HepG2 (cell line): ENCODE results near the gene PAK2. TPM values are rescaled to one million over a fixed set of nuclear protein-coding genes. Genes with fewer than 3 reads are reported as not detected.
"Not testable (repeated sequence)": the region's sequence is repeated elsewhere in the genome, so short reads cannot be mapped to it uniquely, and the experiment has no call there.

Experiments
- ATF4 ChIP-seq, 2 experiments: fragments of 450-650 bp in 1 of 2; sonication (generic) in 1 of 2; formaldehyde crosslinking; IDR thresholded peaks; 2 replicates each; pipeline versions ENCODE4 v1.5.0 to v1.8.0; 2020 to 2022; ENCODE audit warnings: mild to moderate bottlenecking in 1 of 2, missing genetic modification reagents in 1 of 2
- CEBPB ChIP-seq: IDR thresholded peaks from 2 replicates; pipeline ENCODE4 v1.6.1; 2011; ENCODE audit warnings: low read depth, low read length, improper control_type of control experiment, borderline replicate concordance
- ESRRA ChIP-seq: sonication (generic); formaldehyde crosslinking; IDR thresholded peaks from 2 replicates; pipeline ENCODE4 v1.5.1; 2020; ENCODE audit warnings: mild to moderate bottlenecking, low read depth, missing genetic modification reagents
- GATAD1 ChIP-seq: IDR thresholded peaks from 2 replicates; pipeline ENCODE4 v1.6.1; 2016; ENCODE audit warnings: missing genetic modification reagents, missing compliant biosample characterization
- HDAC2 ChIP-seq: sonication (generic); formaldehyde crosslinking; IDR thresholded peaks from 2 replicates; pipeline ENCODE4 v1.4.0; 2020; ENCODE audit warnings: missing genetic modification reagents
- HNF4A ChIP-seq: sonication (generic); formaldehyde crosslinking; IDR thresholded peaks from 2 replicates; pipeline ENCODE4 v1.4.0; 2020; ENCODE audit warnings: missing genetic modification reagents
- HOMEZ ChIP-seq: IDR thresholded peaks from 2 replicates; pipeline ENCODE4 v1.6.1; 2016; ENCODE audit warnings: low read depth
- MED1 ChIP-seq: sonication (generic); formaldehyde crosslinking; IDR thresholded peaks from 2 replicates; pipeline ENCODE4 v1.4.0; 2020; ENCODE audit warnings: missing genetic modification reagents
- MNT ChIP-seq: fragments of 450-650 bp; IDR thresholded peaks from 2 replicates; pipeline ENCODE4 v1.6.1; 2016
- MYC ChIP-seq: sonication (generic); formaldehyde crosslinking; IDR thresholded peaks from 2 replicates; pipeline ENCODE4 v1.9.0; 2021; ENCODE audit warnings: missing genetic modification reagents, borderline replicate concordance
- REPIN1 ChIP-seq: sonication (generic); formaldehyde crosslinking; IDR thresholded peaks from 2 replicates; pipeline ENCODE4 v1.8.0; 2022; ENCODE audit warnings: missing genetic modification reagents, low read depth, mild to moderate bottlenecking, borderline replicate concordance
- SAP130 ChIP-seq: IDR thresholded peaks from 2 replicates; pipeline ENCODE4 v1.6.1; 2016; ENCODE audit warnings: low read depth
- SMC3 ChIP-seq: IDR thresholded peaks from 2 replicates; pipeline ENCODE4 v1.6.1; 2011; ENCODE audit warnings: low read length, improper control_type of control experiment
- TBL1XR1 ChIP-seq: fragments of 150-350 bp; IDR thresholded peaks from 2 replicates; pipeline ENCODE4 v1.6.1; 2014; ENCODE audit warnings: borderline replicate concordance, low read length; ENCODE audit not compliant: partially characterized antibody
- THAP11 ChIP-seq: IDR thresholded peaks from 2 replicates; pipeline ENCODE4 v1.6.1; 2016; ENCODE audit warnings: missing biosample characterization, missing genetic modification reagents
- ZNF20 ChIP-seq: sonication (generic); formaldehyde crosslinking; IDR thresholded peaks from 2 replicates; pipeline ENCODE4 v1.4.0; 2020; ENCODE audit warnings: mild to moderate bottlenecking, moderate library complexity, missing genetic modification reagents
- ZNF317 ChIP-seq: sonication (generic); formaldehyde crosslinking; IDR thresholded peaks from 2 replicates; pipeline ENCODE4 v1.5.0; 2020; ENCODE audit warnings: mild to moderate bottlenecking, missing genetic modification reagents
- ZNF614 ChIP-seq: IDR thresholded peaks from 2 replicates; pipeline ENCODE4 v1.6.1; 2018; ENCODE audit warnings: missing biosample characterization, missing genetic modification reagents, inconsistent platforms, borderline replicate concordance
- polyA plus RNA-seq, 8 experiments: library from polyadenylated mRNA; depleted of rRNA in 3 of 8; stranded (reverse) in 7 of 8; unstranded in 1 of 8; fragments of >200 nt; fragmentation: Illumina TruSeq in 4 of 8; extraction: Trizol in 4 of 8; gene quantifications; 2 replicates each; pipeline versions ENCODE4 v1.2.1 to v1.2.3, GENCODE V29; 2011 to 2016; ENCODE audit warnings: low read depth in 4 of 8, missing spikeins in 1 of 8, mixed read lengths in 1 of 8; ENCODE audit not compliant: insufficient read depth in 1 of 8
- total RNA-seq, 5 experiments: library from RNA; depleted of rRNA; stranded (reverse); fragments of >200 nt; fragmentation: Illumina TruSeq; extraction: Trizol; gene quantifications; 2 replicates each; pipeline ENCODE4 v1.2.3, GENCODE V29; 2016; ENCODE audit warnings: low read depth in 1 of 5
- TF ChIP-seq, protein P1 (sequence below): sonication (generic); formaldehyde crosslinking; IDR thresholded peaks from 2 replicates; pipeline ENCODE4 v1.8.1; 2023; ENCODE audit warnings: mild to moderate bottlenecking, moderate library complexity, missing genetic modification reagents
- TF ChIP-seq, protein P2 (sequence below): sonication (generic); formaldehyde crosslinking; IDR thresholded peaks from 2 replicates; pipeline ENCODE4 v1.4.0; 2020; ENCODE audit warnings: missing genetic modification reagents, mild to moderate bottlenecking, borderline replicate concordance
- TF ChIP-seq, protein P3 (sequence below), 2 experiments: sonication (generic) in 1 of 2; formaldehyde crosslinking in 1 of 2; IDR thresholded peaks; 2 replicates each; pipeline versions ENCODE4 v1.5.1 to v1.6.1; 2011 to 2020; ENCODE audit warnings: borderline replicate concordance in 1 of 2, low read depth in 1 of 2, low read length in 1 of 2, mild to moderate bottlenecking in 1 of 2, missing genetic modification reagents in 1 of 2, moderate library complexity in 1 of 2

PAK2 gene
- total and polyA plus RNA-seq, 2 of the 13 experiments (the other 11 are each of a cell fraction or from before 2014, with no cell fraction given): 23.0 to 24.7 TPM

GRCh38 chr3:196839351-196839750 lies 99.7 kb downstream of the PAK2 start (continued):
- TF ChIP-seq MED1 (CRISPR knock-in tag) (peak; percentile 72; the same call in 1 of the 2 replicates), THAP11 (CRISPR knock-in tag) (peak; percentile 45; the same call in 1 of the 2 replicates), SMC3 (peak; percentile 3; the same call in 1 of the 2 replicates), HDAC2 (CRISPR knock-in tag) (peak; percentile 70), MNT (0 out of 2 replicates have a peak, but pooled peaks have one; percentile 8), ATF4 (CRISPR knock-in tag; IDR thresholded peaks at IDR 0.05) (peak in 1 of 2 experiments; percentile 41; a peak in 1 of 4 replicates), ZNF20 (CRISPR knock-in tag) (0 out of 2 replicates have a peak, but pooled peaks have one; percentile 74), MYC (CRISPR knock-in tag) (0 out of 2 replicates have a peak, but pooled peaks have one; percentile 23), TBL1XR1 (peak; percentile 59), ESRRA (CRISPR knock-in tag) (peak; percentile 94), GATAD1 (CRISPR knock-in tag) (peak; percentile 55; the same call in 1 of the 2 replicates), HOMEZ (CRISPR knock-in tag) (peak; percentile 27; the same call in 1 of the 2 replicates), ZNF614 (CRISPR knock-in tag) (0 out of 2 replicates have a peak, but pooled peaks have one; percentile 28), SAP130 (CRISPR knock-in tag) (peak; percentile 67), ZNF317 (0 out of 2 replicates have a peak, but pooled peaks have one; percentile 16), CEBPB (peak; percentile 88), REPIN1 (CRISPR knock-in tag) (0 out of 2 replicates have a peak, but pooled peaks have one; percentile 33), HNF4A (CRISPR knock-in tag) (peak; percentile 78)
- TF ChIP-seq, protein P1, sequence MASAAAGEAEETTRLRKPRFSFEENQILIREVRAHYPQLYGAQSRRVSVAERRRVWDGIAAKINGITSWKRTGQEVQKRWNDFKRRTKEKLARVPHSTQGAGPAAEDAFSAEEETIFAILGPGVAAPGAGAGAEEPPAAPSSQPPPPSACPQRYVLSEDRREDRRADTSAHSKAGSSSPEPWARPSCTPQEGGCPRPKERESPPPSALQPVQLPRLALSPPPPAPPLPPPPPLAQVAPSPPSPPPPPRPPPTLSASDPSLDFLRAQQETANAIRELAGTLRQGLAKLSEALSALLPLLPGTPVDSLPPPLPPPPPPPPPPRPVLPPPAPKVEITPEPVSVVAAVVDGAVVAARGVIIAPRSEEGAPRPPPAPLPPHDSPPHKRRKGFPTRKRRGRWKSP (CRISPR knock-in tag): peak; percentile 66; the same call in 1 of the 2 replicates
- TF ChIP-seq, protein P2, sequence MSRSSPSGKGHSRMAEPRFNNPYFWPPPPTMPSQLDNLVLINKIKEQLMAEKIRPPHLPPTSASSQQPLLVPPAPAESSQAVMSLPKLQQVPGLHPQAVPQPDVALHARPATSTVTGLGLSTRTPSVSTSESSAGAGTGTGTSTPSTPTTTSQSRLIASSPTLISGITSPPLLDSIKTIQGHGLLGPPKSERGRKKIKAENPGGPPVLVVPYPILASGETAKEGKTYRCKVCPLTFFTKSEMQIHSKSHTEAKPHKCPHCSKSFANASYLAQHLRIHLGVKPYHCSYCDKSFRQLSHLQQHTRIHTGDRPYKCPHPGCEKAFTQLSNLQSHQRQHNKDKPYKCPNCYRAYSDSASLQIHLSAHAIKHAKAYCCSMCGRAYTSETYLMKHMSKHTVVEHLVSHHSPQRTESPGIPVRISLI (CRISPR knock-in tag): peak; percentile 99
- TF ChIP-seq, protein P3, sequence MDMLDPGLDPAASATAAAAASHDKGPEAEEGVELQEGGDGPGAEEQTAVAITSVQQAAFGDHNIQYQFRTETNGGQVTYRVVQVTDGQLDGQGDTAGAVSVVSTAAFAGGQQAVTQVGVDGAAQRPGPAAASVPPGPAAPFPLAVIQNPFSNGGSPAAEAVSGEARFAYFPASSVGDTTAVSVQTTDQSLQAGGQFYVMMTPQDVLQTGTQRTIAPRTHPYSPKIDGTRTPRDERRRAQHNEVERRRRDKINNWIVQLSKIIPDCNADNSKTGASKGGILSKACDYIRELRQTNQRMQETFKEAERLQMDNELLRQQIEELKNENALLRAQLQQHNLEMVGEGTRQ (IDR thresholded peaks at IDR 0.05; ENCODE audit: low read depth, low read length): not testable (repeated sequence)
- TF ChIP-seq, protein P3 (CRISPR knock-in tag; IDR thresholded peaks at IDR 0.05; ENCODE audit: borderline replicate concordance): peak; percentile 67; the same call in 1 of the 2 replicates
